ENCODE results near the gene HECW1.
"Not testable (repeated sequence)": the region's sequence is repeated elsewhere in the genome, so short reads cannot be mapped to it uniquely, and the experiment has no call there.

- TF ChIP-seq POLR2AphosphoS5, CTCF (IDR thresholded peaks at IDR 0.05): not testable (repeated sequence)
These were observed 484.0 kb downstream of the HECW1 start for GRCh38 chr7:43596426-43596825.

All from upper lobe of left lung (tissue), 4 donors.